ENCODE results near the gene HSPA12B. TPM values are rescaled to one million over a fixed set of nuclear protein-coding genes. Genes with fewer than 3 reads are reported as not detected.
A peak's percentile ranks its signal among the peaks of the same experiment; 100 is the strongest.

Gene HSPA12B
- polyA plus RNA-seq, 1 of the 3 experiments (the other 2 are of a cell fraction) = 0.46 TPM

DNA sequence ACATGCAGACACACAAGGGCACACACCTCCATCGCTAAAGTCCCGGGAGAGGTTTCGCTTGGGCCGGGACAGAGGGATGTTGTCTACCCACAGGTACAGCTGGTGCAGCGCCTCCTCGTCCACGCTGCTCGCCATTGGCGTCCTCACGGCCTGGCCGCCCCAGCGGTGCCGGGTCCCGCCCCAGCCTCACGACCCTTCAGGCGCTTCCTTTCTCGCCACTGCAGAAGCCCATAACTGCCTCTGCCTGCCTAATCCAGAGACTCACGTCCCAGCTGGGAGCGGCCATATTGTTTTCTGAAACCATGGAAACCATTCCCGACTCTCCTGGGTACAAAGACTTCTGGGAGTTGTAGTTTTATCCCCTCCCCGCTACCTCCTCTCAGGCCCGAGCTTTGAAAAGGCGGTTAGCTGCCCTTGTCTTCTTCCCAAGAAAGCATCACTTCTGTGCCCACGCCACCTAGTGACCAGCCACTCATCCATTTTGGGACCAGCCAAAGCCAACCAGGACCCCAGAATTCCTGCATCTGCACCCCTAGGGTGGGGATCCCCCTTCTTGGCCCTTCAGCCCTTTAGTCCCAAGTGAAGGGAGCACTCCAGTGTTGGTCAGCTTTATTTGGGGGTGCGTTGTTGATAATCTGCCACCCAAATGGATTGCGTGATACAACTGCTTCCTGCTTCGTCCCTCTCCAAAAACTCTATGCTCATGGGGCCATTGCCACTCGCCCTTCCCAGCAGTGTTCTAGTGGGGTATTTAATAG lies 48.8 kb downstream of the HSPA12B start, which contains the start of gene SPEF1:
TSS of gene SPEF1 (minus strand) at position 296 of the 758 bp plus-strand sequence. CDS start at position 135, 161 bp downstream.
- peak within 1 kb of the TSS; percentile 64; the same call in 1 of the 2 replicates for H2AFZ ChIP-seq (ENCODE audit: low read depth)
- H3K36me3 ChIP-seq (replicated peaks in 1 of 2; ENCODE audit: control insufficient read depth in 1 of 2, insufficient read depth in 2 of 2, low read length in 1 of 2) = peaks cover 7 to 9% of the 10 kb centered on the region in 2 experiments
- CTCF ChIA-PET = interaction anchor here (0.7 to 3.1 kb wide), 29 partner anchors 9 to 303 kb away, joined by 3 to 14 read pairs (median 4); partner anchors contain the start of genes ADISSP, AP5S1 and CDC25B
- H3K4me2 ChIP-seq = peak within 1 kb of the TSS; percentile 91
- 14% methylated on average over 26 of the region's 28 CpGs for WGBS (ENCODE audit: low lambda C conversion rate)
- peak; percentile 95 for DNase-seq
- H3K9ac ChIP-seq = peak within 1 kb of the TSS; percentile 52
- H3K9me3 ChIP-seq = no peaks in the 10 kb centered on the region
- peak within 1 kb of the TSS in 1 of 2 experiments; percentile 28; a peak in 2 of 4 replicates for H3K27ac ChIP-seq (ENCODE audit: low read depth in 2 of 2, low read length in 1 of 2)
- no peaks in the 10 kb centered on the region for H3K9me2 ChIP-seq
- H3K27me3 ChIP-seq (ENCODE audit: insufficient read depth) = no peaks in the 10 kb centered on the region
- POLR2A ChIA-PET = interaction anchor here (0.6 to 1.0 kb wide), 4 partner anchors 13 to 39 kb away, joined by 4 to 5 read pairs (median 4); partner anchors contain the start of genes ADISSP and AP5S1
- H3F3A ChIP-seq (replicated peaks; ENCODE audit: insufficient read depth) = peaks cover 15% of the 10 kb centered on the region
- H3K4me3 ChIP-seq (ENCODE audit: low read depth in 2 of 2, low read length in 1 of 2) = peak within 1 kb of the TSS; percentile 51 to 68
- H4K20me1 ChIP-seq (ENCODE audit: insufficient read depth) = peaks cover 45% of the 10 kb centered on the region
- H3K79me2 ChIP-seq (ENCODE audit: insufficient read depth) = peaks cover 40% of the 10 kb centered on the region
- peaks cover 20 to 38% of the 10 kb centered on the region in 2 experiments; a peak in 3 of 4 replicates for H3K4me1 ChIP-seq (ENCODE audit: control insufficient read depth in 1 of 2, insufficient read depth in 2 of 2, low read depth in 1 of 2, low read length in 1 of 2)
- TF ChIP-seq, protein P1, sequence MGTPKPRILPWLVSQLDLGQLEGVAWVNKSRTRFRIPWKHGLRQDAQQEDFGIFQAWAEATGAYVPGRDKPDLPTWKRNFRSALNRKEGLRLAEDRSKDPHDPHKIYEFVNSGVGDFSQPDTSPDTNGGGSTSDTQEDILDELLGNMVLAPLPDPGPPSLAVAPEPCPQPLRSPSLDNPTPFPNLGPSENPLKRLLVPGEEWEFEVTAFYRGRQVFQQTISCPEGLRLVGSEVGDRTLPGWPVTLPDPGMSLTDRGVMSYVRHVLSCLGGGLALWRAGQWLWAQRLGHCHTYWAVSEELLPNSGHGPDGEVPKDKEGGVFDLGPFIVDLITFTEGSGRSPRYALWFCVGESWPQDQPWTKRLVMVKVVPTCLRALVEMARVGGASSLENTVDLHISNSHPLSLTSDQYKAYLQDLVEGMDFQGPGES (IDR thresholded peaks at IDR 0.05; ENCODE audit: low read depth, low read length) = no peak
- no peak for TF ChIP-seq FOXM1 (IDR thresholded peaks at IDR 0.05; ENCODE audit: low read depth)
- no peak for TF ChIP-seq NFIC (IDR thresholded peaks at IDR 0.05; ENCODE audit: borderline replicate concordance)
- TF ChIP-seq, protein P2, sequence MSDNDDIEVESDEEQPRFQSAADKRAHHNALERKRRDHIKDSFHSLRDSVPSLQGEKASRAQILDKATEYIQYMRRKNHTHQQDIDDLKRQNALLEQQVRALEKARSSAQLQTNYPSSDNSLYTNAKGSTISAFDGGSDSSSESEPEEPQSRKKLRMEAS (IDR thresholded peaks at IDR 0.05; ENCODE audit: low read depth) = peak; percentile 64; the same call in 1 of the 2 replicates
- TF ChIP-seq JUND (IDR thresholded peaks at IDR 0.05) = 0 out of 2 replicates have a peak, but pooled peaks have one; percentile 30
- TF ChIP-seq FOXJ3 (CRISPR knock-in tag; IDR thresholded peaks at IDR 0.05) = no peak
- TF ChIP-seq, protein P3, sequence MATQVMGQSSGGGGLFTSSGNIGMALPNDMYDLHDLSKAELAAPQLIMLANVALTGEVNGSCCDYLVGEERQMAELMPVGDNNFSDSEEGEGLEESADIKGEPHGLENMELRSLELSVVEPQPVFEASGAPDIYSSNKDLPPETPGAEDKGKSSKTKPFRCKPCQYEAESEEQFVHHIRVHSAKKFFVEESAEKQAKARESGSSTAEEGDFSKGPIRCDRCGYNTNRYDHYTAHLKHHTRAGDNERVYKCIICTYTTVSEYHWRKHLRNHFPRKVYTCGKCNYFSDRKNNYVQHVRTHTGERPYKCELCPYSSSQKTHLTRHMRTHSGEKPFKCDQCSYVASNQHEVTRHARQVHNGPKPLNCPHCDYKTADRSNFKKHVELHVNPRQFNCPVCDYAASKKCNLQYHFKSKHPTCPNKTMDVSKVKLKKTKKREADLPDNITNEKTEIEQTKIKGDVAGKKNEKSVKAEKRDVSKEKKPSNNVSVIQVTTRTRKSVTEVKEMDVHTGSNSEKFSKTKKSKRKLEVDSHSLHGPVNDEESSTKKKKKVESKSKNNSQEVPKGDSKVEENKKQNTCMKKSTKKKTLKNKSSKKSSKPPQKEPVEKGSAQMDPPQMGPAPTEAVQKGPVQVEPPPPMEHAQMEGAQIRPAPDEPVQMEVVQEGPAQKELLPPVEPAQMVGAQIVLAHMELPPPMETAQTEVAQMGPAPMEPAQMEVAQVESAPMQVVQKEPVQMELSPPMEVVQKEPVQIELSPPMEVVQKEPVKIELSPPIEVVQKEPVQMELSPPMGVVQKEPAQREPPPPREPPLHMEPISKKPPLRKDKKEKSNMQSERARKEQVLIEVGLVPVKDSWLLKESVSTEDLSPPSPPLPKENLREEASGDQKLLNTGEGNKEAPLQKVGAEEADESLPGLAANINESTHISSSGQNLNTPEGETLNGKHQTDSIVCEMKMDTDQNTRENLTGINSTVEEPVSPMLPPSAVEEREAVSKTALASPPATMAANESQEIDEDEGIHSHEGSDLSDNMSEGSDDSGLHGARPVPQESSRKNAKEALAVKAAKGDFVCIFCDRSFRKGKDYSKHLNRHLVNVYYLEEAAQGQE (IDR thresholded peaks at IDR 0.05; ENCODE audit: low read depth, low read length) = no peak
- no peak for TF ChIP-seq NRF1 (IDR thresholded peaks at IDR 0.05; ENCODE audit: low read depth, low read length)
- no peak for TF ChIP-seq ELF1 (IDR thresholded peaks at IDR 0.05)
- TF ChIP-seq, protein P4, sequence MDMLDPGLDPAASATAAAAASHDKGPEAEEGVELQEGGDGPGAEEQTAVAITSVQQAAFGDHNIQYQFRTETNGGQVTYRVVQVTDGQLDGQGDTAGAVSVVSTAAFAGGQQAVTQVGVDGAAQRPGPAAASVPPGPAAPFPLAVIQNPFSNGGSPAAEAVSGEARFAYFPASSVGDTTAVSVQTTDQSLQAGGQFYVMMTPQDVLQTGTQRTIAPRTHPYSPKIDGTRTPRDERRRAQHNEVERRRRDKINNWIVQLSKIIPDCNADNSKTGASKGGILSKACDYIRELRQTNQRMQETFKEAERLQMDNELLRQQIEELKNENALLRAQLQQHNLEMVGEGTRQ (IDR thresholded peaks at IDR 0.05; ENCODE audit: borderline replicate concordance, low read depth, low read length) = no peak
- TF ChIP-seq TCF12 (IDR thresholded peaks at IDR 0.05) = no peak
- TF ChIP-seq FOSL2 (IDR thresholded peaks at IDR 0.05; ENCODE audit: borderline replicate concordance, low read depth) = no peak
- TF ChIP-seq YY1 (IDR thresholded peaks at IDR 0.05; ENCODE audit: low read depth) = peak; percentile 98
- TF ChIP-seq, protein P5, sequence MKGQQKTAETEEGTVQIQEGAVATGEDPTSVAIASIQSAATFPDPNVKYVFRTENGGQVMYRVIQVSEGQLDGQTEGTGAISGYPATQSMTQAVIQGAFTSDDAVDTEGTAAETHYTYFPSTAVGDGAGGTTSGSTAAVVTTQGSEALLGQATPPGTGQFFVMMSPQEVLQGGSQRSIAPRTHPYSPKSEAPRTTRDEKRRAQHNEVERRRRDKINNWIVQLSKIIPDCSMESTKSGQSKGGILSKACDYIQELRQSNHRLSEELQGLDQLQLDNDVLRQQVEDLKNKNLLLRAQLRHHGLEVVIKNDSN (IDR thresholded peaks at IDR 0.05; ENCODE audit: borderline replicate concordance, low read depth) = no peak
- TF ChIP-seq RCOR1 (IDR thresholded peaks at IDR 0.05; ENCODE audit: low read length) = peak; percentile 17; the same call in 1 of the 2 replicates
- TF ChIP-seq SIN3A (IDR thresholded peaks at IDR 0.05; ENCODE audit: borderline replicate concordance, low read depth, low read length) = peak; percentile 95
- no peak for TF ChIP-seq EZH2phosphoT487 (IDR thresholded peaks at IDR 0.05; ENCODE audit: borderline replicate concordance, low read depth)
- TF ChIP-seq, protein P6, sequence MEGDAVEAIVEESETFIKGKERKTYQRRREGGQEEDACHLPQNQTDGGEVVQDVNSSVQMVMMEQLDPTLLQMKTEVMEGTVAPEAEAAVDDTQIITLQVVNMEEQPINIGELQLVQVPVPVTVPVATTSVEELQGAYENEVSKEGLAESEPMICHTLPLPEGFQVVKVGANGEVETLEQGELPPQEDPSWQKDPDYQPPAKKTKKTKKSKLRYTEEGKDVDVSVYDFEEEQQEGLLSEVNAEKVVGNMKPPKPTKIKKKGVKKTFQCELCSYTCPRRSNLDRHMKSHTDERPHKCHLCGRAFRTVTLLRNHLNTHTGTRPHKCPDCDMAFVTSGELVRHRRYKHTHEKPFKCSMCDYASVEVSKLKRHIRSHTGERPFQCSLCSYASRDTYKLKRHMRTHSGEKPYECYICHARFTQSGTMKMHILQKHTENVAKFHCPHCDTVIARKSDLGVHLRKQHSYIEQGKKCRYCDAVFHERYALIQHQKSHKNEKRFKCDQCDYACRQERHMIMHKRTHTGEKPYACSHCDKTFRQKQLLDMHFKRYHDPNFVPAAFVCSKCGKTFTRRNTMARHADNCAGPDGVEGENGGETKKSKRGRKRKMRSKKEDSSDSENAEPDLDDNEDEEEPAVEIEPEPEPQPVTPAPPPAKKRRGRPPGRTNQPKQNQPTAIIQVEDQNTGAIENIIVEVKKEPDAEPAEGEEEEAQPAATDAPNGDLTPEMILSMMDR (IDR thresholded peaks at IDR 0.05) = peak; percentile 68
- TF ChIP-seq, protein P7, sequence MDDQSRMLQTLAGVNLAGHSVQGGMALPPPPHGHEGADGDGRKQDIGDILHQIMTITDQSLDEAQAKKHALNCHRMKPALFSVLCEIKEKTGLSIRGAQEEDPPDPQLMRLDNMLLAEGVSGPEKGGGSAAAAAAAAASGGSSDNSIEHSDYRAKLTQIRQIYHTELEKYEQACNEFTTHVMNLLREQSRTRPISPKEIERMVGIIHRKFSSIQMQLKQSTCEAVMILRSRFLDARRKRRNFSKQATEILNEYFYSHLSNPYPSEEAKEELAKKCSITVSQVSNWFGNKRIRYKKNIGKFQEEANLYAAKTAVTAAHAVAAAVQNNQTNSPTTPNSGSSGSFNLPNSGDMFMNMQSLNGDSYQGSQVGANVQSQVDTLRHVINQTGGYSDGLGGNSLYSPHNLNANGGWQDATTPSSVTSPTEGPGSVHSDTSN (IDR thresholded peaks at IDR 0.05) = no peak
- TF ChIP-seq GATA2 (CRISPR knock-in tag; IDR thresholded peaks at IDR 0.05) = no peak
- peak; percentile 80 for TF ChIP-seq POLR2AphosphoS5 (IDR thresholded peaks at IDR 0.05; ENCODE audit: low read depth, low read length)
- TF ChIP-seq RXRA (IDR thresholded peaks at IDR 0.05; ENCODE audit: borderline replicate concordance, low read depth) = no peak
- TF ChIP-seq CHD2 (IDR thresholded peaks at IDR 0.05; ENCODE audit: low read length, partially characterized antibody) = peak; percentile 89
